ENCODE measurements around the gene FOXK2.
"Not testable (repeated sequence)": the region's sequence is repeated elsewhere in the genome, so short reads cannot be mapped to it uniquely, and the experiment has no call there.

The FOXK2 gene

GRCh38 chr17:82495844-82496528 is 23.5 kb upstream of the FOXK2 start:
- no peak for DNase-seq (ENCODE audit: low read depth in 1 of 2, low spot score in 1 of 2)

DNA sequence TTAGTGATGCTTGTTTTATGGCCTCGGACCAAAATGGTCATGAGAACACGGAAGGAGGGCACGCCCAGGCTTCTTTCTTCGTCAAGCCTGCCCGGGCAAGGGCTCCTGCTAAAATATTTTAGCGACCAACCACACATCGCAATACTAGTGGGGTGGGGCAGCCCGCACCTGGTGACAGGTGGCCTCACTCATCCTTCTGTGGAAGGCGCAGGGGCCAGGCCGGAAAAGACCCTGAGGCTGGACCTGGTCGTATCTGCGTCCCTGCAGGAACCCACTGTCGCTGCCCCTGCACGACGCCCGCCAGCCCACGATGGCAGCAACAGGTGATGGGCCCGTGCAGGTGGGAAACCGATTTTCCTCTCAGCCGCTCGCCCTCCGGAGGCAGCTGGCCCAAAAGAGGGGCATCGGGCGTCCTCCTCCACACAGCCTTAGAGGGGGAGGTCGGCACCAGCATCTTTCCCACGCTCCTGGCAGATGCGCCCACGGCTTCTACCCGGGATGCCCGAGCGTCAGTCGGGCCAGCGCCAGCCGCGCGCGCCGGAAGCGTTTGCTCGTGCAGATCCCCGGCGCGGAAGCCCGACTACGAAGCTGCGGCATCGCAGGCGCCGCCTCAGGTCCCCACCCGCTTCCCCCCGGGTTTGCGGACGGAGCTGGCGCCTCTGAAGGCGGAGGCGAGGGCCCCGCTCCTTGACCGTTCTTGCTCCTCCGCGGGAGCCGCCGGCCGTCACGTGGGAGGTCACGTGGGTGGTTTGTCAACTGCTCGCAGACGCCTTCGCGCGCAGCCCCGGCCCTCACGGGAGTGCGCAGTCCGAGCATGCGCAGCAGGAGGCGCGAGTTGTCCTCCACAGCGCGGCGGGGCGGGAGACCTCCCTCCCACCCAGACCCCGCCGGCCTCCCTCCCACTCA is 22.8 kb upstream of the FOXK2 start:
- peak; percentile 77 to 82 for DNase-seq (ENCODE audit: low read depth in 1 of 2, low spot score in 1 of 2)

DNA sequence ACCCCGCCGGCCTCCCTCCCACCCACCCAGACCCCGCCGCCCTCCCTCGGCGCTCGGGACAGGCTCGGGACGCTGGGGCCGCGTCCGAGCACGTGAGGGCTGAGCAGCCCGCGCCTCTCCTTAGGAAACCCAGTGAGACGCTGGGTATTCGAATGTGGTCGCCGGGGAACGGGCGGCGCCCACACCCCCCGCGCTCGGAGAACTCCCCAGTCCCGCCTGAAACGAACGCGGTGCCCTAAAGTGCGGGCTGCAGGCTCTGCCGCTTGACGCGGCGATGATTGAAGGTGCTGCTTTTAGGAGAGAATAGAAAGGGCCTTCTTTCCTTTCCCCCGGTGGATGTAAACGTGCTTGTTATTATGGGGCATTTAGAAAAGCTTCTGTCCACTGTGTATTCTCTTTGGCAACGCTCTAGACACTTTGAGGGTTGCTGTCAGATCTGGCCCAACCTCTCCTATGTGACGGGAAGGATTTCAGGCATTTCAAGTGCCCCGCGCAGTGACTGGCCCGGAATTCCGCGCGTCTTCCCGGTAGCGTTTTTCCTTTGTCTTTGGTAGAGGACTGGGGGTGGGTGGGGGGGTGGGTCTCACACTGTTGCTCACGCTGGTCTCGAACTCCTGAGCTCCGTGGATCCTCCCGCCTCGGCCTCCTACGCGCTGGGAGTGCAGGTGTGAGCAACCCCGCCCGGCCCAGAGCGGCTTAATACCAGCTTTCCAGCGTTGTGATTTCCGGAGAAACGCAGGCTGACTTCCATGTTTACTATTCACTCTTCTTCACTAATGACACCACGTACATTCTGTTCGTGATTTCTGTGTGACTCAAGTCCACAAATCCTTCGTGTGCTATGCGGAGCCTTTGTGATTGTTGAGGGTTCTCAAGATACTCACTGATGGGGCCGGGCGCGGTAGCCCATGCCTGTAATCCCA is 21.8 kb upstream of the FOXK2 start:
- peak in 1 of 2 donors; percentile 29 for DNase-seq (ENCODE audit: low read depth in 1 of 2, low spot score in 1 of 2)

DNA sequence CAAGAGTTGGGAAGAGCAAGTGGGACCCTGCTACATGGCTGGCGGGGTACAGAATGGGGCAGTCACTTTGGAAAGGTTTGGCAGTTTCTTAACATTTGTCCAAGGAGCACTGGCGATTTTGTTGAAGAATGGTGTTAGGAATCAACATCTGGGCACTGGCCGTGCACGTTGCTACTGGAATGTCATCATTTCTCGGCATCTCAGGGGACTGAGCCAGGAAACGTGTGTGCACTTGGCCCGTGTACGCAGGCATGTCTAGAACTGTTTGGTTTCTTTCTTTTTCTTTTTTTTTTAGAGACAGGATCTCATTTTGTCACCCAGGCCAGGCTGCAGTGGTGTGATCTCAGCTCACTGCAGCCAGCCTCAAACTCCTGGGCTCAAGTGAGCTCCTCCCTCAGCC is 17.3 kb upstream of the FOXK2 start:
- DNase-seq (ENCODE audit: low read depth in 1 of 2, low spot score in 1 of 2), result no peak

DNA sequence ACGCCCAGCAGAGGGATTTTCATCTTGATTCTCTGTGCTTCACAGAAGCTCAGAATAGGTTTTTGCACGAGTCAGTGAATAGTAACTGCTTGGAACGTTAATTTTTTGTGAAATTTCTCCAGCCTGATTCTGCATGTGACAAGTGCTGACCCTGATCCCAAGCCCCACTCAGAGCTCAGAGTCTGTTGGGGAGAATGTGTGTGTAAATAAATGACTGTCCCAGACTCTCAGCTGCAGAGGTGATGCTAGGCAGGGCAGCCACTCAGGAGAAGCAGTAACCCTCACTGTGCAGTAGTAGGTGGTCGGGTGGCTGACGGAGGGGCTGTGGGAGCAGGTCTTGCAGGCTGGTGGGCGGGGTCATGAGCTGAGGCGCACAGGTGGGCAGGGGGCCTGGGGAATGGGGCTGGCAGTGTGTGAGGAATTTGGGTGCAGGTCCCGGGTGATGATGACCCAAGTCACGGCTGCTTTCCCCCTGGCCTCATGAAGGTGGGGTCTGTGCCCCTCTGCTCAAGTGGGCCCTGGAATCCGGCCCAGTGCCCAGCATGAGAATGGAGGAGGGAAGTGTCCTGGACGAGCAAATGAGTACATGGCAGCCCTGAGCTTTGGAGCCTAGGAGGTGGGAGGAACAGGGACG is 16.3 kb upstream of the FOXK2 start:
- no peak for DNase-seq (ENCODE audit: low read depth in 1 of 2, low spot score in 1 of 2)

DNA sequence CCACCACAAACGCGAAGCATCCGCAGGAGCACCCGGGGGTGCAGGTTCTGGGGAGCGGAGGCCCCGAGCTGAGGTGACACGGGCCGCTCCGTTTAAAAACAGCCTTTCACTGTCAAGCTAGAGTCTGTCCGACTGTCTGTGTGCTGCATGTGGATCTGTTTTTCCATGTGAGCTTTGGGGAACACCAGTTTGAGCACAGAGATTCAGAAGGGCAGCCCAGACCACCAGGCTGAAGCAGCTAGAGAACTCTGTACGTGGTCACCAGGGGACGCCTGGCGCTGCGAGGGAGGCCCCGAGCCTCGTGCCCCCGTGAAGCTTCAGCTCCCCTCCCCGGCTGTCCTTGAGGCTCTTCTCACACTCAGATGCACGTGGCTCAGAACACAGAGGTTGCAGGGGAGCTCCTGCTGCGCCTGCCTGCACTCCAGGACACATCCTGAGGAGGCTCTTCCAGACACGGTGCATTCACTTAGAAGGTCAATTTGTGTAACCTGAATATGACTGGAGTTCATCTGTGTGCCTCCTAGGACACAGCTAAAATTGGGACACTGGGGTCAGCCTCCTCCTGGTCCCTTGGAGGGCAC is 15.7 kb upstream of the FOXK2 start:
- no peak for DNase-seq (ENCODE audit: low read depth in 1 of 2, low spot score in 1 of 2)

DNA sequence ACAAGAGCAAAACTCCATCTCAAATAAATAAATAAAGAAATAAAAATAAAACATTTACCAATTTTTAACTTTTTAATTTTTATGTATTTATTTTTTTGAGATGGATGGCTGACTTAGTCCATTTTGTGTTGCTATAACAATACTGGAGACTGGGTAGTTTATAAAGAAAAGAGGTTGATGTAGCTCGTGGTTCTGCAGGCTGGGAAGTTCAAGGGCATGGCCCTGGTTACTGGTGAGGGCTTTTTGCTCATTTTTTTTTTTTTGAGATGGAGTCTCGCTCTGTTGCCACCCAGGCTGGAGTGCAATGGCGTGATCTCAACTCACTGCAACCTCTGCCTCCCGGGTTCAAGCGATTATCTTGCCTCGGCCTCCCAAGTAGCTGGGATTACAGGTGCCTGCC is 14.2 kb upstream of the FOXK2 start:
- no peak for DNase-seq (ENCODE audit: low read depth in 1 of 2, low spot score in 1 of 2)

- DNase-seq (ENCODE audit: low read depth in 1 of 2, low spot score in 1 of 2), result not testable (repeated sequence)
These were observed 13.1 kb upstream of the FOXK2 start for GRCh38 chr17:82506402-82506801.

DNA sequence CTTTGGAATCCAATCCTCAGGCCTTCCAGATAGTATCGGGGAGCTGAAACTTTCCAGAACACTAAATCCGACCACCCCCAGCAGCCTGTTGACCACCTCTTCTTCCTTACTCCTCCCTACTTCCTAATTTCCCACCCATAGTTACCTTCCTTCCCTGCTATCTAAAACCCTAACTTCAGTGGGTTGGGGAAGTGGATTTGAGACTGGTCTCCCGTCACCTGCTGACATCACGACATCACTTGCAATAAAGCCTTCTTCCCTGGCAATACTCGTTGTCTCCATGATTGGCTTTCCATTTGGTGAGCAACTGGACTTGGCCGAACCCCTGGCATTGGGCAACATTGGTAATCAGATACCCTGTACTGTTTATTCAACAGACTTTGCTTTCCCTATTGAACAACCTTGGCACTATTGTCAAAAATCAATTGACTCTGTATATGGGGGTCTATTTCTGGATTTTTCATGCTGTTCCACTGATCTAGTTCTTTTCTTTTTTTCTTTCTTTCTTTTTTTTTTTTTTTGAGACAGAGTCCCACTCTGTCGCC is 11.8 kb upstream of the FOXK2 start:
- no peak for DNase-seq (ENCODE audit: low read depth in 1 of 2, low spot score in 1 of 2)

DNA sequence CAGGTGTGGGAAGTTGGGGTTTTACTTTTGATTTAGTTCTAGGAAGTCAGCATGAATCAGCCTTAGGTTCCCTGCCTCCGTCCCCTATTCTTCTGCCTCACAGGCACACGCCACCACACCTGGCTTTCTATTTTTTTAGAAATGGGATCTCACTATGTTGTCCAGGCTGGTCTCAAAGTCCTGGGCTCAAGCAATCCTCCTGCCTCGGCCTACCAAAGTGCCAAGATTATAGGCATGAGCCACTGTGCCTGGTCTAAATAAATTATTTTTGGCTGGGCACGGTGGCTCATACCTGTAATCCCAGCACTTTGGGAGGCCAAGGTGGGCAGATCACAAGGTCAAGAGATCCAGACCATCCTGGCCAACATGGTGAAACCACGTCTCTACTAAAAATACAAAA is 7.9 kb upstream of the FOXK2 start:
- not testable (repeated sequence) for DNase-seq (ENCODE audit: low read depth in 1 of 2, low spot score in 1 of 2)

DNA sequence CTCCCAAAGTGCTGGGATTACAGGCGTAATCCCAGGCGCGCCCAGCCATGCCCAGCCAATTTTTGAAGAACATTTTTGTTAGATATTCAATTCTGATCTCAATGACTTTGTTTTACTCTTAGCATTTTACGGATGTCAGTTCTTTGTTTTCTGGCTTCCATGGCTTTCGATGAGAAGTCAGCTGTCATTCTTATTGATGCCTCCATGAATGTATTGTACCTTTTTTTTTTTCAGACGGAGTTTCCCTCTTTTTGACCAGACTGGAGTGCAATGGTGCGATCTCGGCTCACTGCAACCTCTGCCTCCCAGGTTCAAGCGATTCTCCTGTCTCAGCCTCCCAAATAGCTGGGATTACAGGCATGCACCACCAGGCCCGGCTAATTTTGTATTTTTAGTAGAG is 5.7 kb upstream of the FOXK2 start:
- DNase-seq (ENCODE audit: low read depth in 1 of 2, low spot score in 1 of 2), result not testable (repeated sequence)

GRCh38 chr17:82517230-82517865 is 2.2 kb upstream of the FOXK2 start:
- no peak for DNase-seq (ENCODE audit: low read depth in 1 of 2, low spot score in 1 of 2)

GRCh38 chr17:82519971-82520903 is 705 bp downstream of the FOXK2 start:
- peak; percentile 10 to 23 for DNase-seq (ENCODE audit: low read depth in 1 of 2, low spot score in 1 of 2)

- DNase-seq (ENCODE audit: low read depth in 1 of 2, low spot score in 1 of 2), result no peak
These were observed 5.0 kb downstream of the FOXK2 start for GRCh38 chr17:82524540-82524939.

DNA sequence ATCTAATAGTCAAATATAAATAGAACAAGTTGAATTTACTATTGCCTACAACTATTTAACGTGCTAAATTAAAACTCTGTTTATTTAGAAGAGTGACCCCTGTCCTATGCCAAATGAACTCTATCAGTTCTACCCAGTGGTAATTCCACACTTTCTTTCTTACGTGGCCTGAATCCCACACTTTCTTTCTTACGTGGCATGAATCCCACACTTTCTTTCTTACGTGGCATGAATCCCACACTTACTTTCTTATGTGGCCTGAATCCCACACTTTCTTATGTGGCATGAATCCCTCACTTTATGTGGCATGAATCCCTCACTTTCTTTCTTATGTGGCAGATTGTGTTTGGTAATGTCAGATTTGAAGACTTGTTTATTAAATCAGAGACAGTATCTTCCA is 6.2 kb downstream of the FOXK2 start:
- no peak for DNase-seq (ENCODE audit: low read depth in 1 of 2, low spot score in 1 of 2)

DNA sequence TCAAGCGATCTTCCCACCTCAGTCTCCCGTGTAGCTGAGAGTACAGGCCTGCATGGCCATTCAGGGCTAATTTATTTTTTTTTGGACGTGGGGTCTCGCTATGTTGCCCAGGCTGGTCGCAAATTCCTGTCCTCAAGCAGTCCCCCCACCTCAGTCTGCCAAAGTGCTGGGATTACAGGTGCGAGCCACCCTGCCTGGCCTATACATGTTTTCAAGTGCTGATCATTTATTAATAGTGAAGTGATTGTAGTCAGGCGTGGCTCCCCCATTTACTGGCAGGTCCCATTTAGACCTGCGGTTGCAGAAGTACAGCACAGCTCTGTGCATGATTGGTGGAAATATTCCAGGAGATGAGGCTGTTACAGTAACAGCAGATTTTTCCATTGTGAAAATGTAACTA is 8.4 kb downstream of the FOXK2 start:
- DNase-seq (ENCODE audit: low read depth in 1 of 2, low spot score in 1 of 2), result no peak

DNA sequence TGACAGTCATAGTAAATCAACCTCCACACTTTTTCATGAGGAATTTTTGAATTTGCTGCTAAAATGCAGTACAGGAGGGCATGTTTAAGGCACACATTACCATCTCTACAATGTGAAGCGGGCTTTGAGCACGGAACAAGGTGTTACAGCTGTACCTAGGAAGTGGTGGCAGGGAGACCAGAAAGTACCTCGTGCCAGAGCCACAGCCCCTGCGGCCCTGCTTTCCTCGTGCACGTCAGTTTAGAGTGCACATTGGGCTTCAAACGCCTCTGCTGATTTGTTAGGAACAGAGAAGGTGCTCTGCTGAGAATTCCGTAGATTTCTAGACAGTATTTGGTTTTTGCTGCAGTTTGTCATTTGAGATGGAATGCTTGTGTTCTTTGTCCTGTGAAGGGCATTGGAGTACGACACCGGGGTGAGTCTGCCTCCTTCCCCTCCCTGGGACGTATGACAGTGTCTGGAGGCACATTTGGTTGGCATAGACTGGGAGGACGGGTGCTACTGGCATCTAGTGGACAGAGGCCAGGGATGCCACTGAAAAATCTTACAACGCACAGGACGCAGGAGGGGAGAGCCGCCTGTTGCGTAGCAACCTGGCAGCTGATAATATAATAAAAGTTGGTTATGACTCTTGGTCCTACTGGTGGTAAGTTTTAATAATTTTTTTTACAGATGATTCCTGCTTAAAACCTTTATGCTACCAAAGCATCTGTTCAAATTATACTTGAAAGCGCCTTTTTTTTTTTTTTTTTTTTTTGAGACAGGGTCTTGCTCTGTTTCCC is 9.1 kb downstream of the FOXK2 start:
- no peak for DNase-seq (ENCODE audit: low read depth in 1 of 2, low spot score in 1 of 2)

DNA sequence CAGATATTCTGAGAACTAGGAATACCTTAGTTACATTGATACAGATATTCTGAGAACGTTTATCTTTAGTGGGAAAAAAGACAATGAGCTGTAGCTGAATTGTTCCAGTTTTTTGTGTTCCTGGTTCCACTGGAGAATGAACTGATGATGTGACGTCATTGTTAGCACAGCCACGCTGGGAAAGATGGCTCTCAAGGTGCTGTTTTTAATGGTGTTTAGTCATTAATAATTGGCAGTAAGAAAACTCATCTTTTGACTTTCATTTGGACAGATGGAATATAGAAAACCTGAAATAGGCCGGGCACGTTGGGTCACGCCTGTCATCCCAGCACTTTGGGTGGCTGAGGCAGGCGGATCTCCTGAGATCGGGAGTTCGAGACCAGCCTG is 10.4 kb downstream of the FOXK2 start:
- no peak for DNase-seq (ENCODE audit: low read depth in 1 of 2, low spot score in 1 of 2)

Measured in stimulated activated CD4-positive, alpha-beta T cell treated with anti-CD3 and anti-CD28 coated beads, Interleukin-15, amount 100 ng/mL, for 1 hour (primary cell).